CD4-positive, alpha-beta T cell (primary cell): ENCODE measurements around the gene ST6GALNAC4. TPM values are rescaled to one million over a fixed set of nuclear protein-coding genes. Genes with fewer than 3 reads are reported as not detected.

Experiments used
- ATAC-seq: fragments of 200-7000 bp; cut with Tn5 transposase; one replicate; pipeline ENCODE4 v1.10.0; 2022; ENCODE audit warnings: mild to moderate bottlenecking; ENCODE audit not compliant: poor library complexity
- CTCF ChIA-PET: fragments of 350-600 bp; sonication (Branson Sonifier 250); formaldehyde crosslinking; loops from one replicate; lab custom pipeline; 2021; ENCODE audit warnings: antibody characterized with exemption, inconsistent platforms; lab: Charles Lee
- POLR2A ChIA-PET: fragments of 350-600 bp; sonication (Branson Sonifier 250); formaldehyde crosslinking; loops from one replicate; lab custom pipeline; 2021; ENCODE audit warnings: antibody characterized with exemption, inconsistent platforms; lab: Charles Lee
- DNase-seq, 14 experiments: peaks; one replicate each; pipeline ENCODE4 v3.0.0-alpha.2; 2013 to 2020; ENCODE audit warnings: mixed read lengths in 2 of 14
- H3K27ac ChIP-seq, 2 donors: one replicate each; pipeline versions ENCODE4 v1.5.1 to v1.7.0; 2013; ENCODE audit warnings: low read length in 2 of 2, low read depth in 1 of 2, mild to moderate bottlenecking in 1 of 2
- H3K27me3 ChIP-seq, 2 experiments: 1 replicate in 1 of 2; 2 replicates in 1 of 2; pipeline versions ENCODE4 v1.6.1 to v1.7.0; 2013; ENCODE audit warnings: low read length in 2 of 2, control low read depth in 1 of 2, mild to moderate bottlenecking in 1 of 2, moderate library complexity in 1 of 2; ENCODE audit not compliant: insufficient read depth in 2 of 2, control insufficient read depth in 1 of 2
- H3K36me3 ChIP-seq: one replicate; pipeline ENCODE4 v1.6.1; 2013; ENCODE audit warnings: low read length, control low read depth; ENCODE audit not compliant: insufficient read depth
- H3K4me1 ChIP-seq: one replicate; pipeline ENCODE4 v1.6.1; 2013; ENCODE audit warnings: low read length, control low read depth; ENCODE audit not compliant: insufficient read depth
- H3K4me3 ChIP-seq: one replicate; pipeline ENCODE4 v1.5.1; 2013; ENCODE audit warnings: mild to moderate bottlenecking, low read length, moderate library complexity
- H3K9me3 ChIP-seq, 2 experiments: 1 replicate in 1 of 2; 2 replicates in 1 of 2; pipeline versions ENCODE4 v1.6.1 to v1.7.0; 2013; ENCODE audit warnings: low read length in 2 of 2, mild to moderate bottlenecking in 2 of 2, control low read depth in 1 of 2, moderate library complexity in 1 of 2; ENCODE audit not compliant: control insufficient read depth in 1 of 2, insufficient read depth in 1 of 2
- H3K27ac Mint-ChIP-seq: one replicate; pipeline ENCODE4 v1.8.0; 2020; ENCODE audit warnings: mixed read lengths
- H3K27me3 Mint-ChIP-seq: one replicate; pipeline ENCODE4 v1.8.0; 2021; ENCODE audit warnings: mixed read lengths
- H3K36me3 Mint-ChIP-seq: one replicate; pipeline ENCODE4 v1.8.0; 2021; ENCODE audit warnings: low read depth, mixed read lengths
- H3K4me1 Mint-ChIP-seq: one replicate; pipeline ENCODE4 v1.8.0; 2021; ENCODE audit warnings: low read depth, mixed read lengths
- H3K4me3 Mint-ChIP-seq: one replicate; pipeline ENCODE4 v1.8.0; 2020; ENCODE audit warnings: mild to moderate bottlenecking, mixed read lengths
- H3K9me3 Mint-ChIP-seq: one replicate; pipeline ENCODE4 v1.8.0; 2020; ENCODE audit warnings: mixed read lengths
- intact Hi-C, 2 experiments: fragments of 100-400 bp; cut with DNase I in 1 of 2; cut with micrococcal nuclease in 1 of 2; formaldehyde crosslinking; loops; one replicate each; pipeline versions ENCODE4 v1.15.1 to v1.9.0; 2023 to 2025; cut with DNase I, micrococcal nuclease
- total RNA-seq, 174 experiments: library from RNA in 2 of 174; stranded (reverse) in 2 of 174; gene quantifications; one replicate each; pipeline ENCODE4 v1.2.3 and lab custom pipeline; 2021 to 2026
- TF ChIP-seq, protein P1 (sequence below): fragments of 200-600 bp; IDR thresholded peaks from one replicate; pipeline ENCODE4 v1.8.0; 2022; ENCODE audit warnings: antibody characterized with exemption, mild to moderate bottlenecking

ST6GALNAC4 gene
- total RNA-seq, 2 experiments from 2014 or later: 28.7 to 30.2 TPM

GRCh38 chr9:127941062-127941960 lies 24.5 kb upstream of the ST6GALNAC4 start:
- H3K36me3 Mint-ChIP-seq: peaks cover 89% of the 10 kb centered on the region
- Histone ChIP-seq H3K4me1 (peaks cover 64% of the 10 kb centered on the region), H3K27me3 (no peaks in the 10 kb centered on the region), H3K9me3 (no peaks in the 10 kb centered on the region), H3K4me3 (no peak overlapping the region), H3K36me3 (peaks cover 68% of the 10 kb centered on the region), H3K27ac (no peak overlapping the region)
- peak overlapping the region; percentile 30 for H3K4me3 Mint-ChIP-seq
- H3K27me3 Mint-ChIP-seq: no peaks in the 10 kb centered on the region
- DNase-seq (no peak), ATAC-seq (no peak)
- ChIA-PET POLR2A (interaction anchor here (0.7 to 6.0 kb wide), 7 partner anchors 13 to 132 kb away, joined by 3 to 31 read pairs (median 4); partner anchors contain the start of genes NAIF1 and SLC25A25), CTCF (interaction anchor here (0.5 to 6.4 kb wide), 4 partner anchors 11 to 104 kb away, joined by 3 to 74 read pairs (median 36); partner anchors contain the start of gene PIP5KL1)
- H3K4me1 Mint-ChIP-seq: peaks cover 59% of the 10 kb centered on the region
- intact Hi-C loops: no loop called here
- no peaks in the 10 kb centered on the region for H3K9me3 Mint-ChIP-seq
- H3K27ac Mint-ChIP-seq: peak overlapping the region; percentile 88
- TF ChIP-seq, protein P1, sequence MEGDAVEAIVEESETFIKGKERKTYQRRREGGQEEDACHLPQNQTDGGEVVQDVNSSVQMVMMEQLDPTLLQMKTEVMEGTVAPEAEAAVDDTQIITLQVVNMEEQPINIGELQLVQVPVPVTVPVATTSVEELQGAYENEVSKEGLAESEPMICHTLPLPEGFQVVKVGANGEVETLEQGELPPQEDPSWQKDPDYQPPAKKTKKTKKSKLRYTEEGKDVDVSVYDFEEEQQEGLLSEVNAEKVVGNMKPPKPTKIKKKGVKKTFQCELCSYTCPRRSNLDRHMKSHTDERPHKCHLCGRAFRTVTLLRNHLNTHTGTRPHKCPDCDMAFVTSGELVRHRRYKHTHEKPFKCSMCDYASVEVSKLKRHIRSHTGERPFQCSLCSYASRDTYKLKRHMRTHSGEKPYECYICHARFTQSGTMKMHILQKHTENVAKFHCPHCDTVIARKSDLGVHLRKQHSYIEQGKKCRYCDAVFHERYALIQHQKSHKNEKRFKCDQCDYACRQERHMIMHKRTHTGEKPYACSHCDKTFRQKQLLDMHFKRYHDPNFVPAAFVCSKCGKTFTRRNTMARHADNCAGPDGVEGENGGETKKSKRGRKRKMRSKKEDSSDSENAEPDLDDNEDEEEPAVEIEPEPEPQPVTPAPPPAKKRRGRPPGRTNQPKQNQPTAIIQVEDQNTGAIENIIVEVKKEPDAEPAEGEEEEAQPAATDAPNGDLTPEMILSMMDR: no peak

GRCh38 chr9:127940593-127940992 lies 23.8 kb upstream of the ST6GALNAC4 start:
- peaks cover 66% of the 10 kb centered on the region for H3K4me1 Mint-ChIP-seq
- Histone ChIP-seq H3K4me1 (peaks cover 64% of the 10 kb centered on the region), H3K36me3 (peaks cover 61% of the 10 kb centered on the region), H3K27me3 (no peaks in the 10 kb centered on the region), H3K27ac (no peak overlapping the region), H3K9me3 (no peaks in the 10 kb centered on the region), H3K4me3 (no peak overlapping the region)
- CTCF ChIA-PET: interaction anchor here (5.0 to 6.4 kb wide), 2 partner anchors 13 to 95 kb away, joined by 67 to 74 read pairs; no protein-coding TSS in a partner anchor
- ATAC-seq (no peak), DNase-seq (no peak)
- H3K27ac Mint-ChIP-seq: peak overlapping the region; percentile 88
- TF ChIP-seq, protein P1: no peak
- H3K36me3 Mint-ChIP-seq: peaks cover 89% of the 10 kb centered on the region
- intact Hi-C loops: no loop called here
- peak overlapping the region; percentile 39 for H3K4me3 Mint-ChIP-seq
- no peaks in the 10 kb centered on the region for H3K27me3 Mint-ChIP-seq
- POLR2A ChIA-PET: interaction anchor here (1.9 to 6.0 kb wide), 4 partner anchors 14 to 127 kb away, joined by 4 to 31 read pairs (median 18); partner anchors contain the start of genes NAIF1 and SLC25A25
- H3K9me3 Mint-ChIP-seq: no peaks in the 10 kb centered on the region

GRCh38 chr9:127938298-127938690 lies 21.5 kb upstream of the ST6GALNAC4 start:
- H3K36me3 Mint-ChIP-seq: peaks cover 70% of the 10 kb centered on the region
- H3K27ac ChIP-seq: peak overlapping the region; percentile 48 to 80
- H3K4me1 ChIP-seq: peaks cover 53% of the 10 kb centered on the region
- H3K4me1 Mint-ChIP-seq: peaks cover 64% of the 10 kb centered on the region
- no peaks in the 10 kb centered on the region for H3K27me3 Mint-ChIP-seq
- intact Hi-C loops: loop anchor here (1.0 to 10.0 kb wide), 4 partner anchors 13 to 1707 kb away; partner anchors contain the start of gene ASB6 (in 1 of the 2)
- TF ChIP-seq, protein P1: no peak
- H3K9me3 Mint-ChIP-seq: no peaks in the 10 kb centered on the region
- H3K27ac Mint-ChIP-seq: peak overlapping the region; percentile 88
- peaks cover 38% of the 10 kb centered on the region for H3K36me3 ChIP-seq
- no peaks in the 10 kb centered on the region for H3K9me3 ChIP-seq
- peak overlapping the region; percentile 90 for H3K4me3 ChIP-seq
- CTCF ChIA-PET: interaction anchor here (1.1 to 1.5 kb wide), 2 partner anchors 18 to 97 kb away, joined by 4 to 5 read pairs; no protein-coding TSS in a partner anchor
- H3K27me3 ChIP-seq: no peaks in the 10 kb centered on the region
- DNase-seq: peak in 5 of 14 experiments; percentile 29 to 56 (median 52)
- ATAC-seq: peak; percentile 8
- POLR2A ChIA-PET: interaction anchor here (1.0 to 5.4 kb wide), 5 partner anchors 8 to 155 kb away, joined by 4 to 28 read pairs (median 8); partner anchors contain the start of genes NAIF1, PIP5KL1 and SLC25A25
- peak overlapping the region; percentile 80 for H3K4me3 Mint-ChIP-seq
